Tibial nerve (tissue), 4 donors: ENCODE data around the gene CDH13.

ENCODE experiments used
- EP300 ChIP-seq, 2 donors: sonication (generic); formaldehyde crosslinking; IDR thresholded peaks; one replicate each; pipeline ENCODE4 v1.6.1; 2017; ENCODE audit warnings: antibody characterized with exemption in 2 of 2, mild to moderate bottlenecking in 1 of 2
- POLR2A ChIP-seq, 2 donors: fragments of 450-650 bp; IDR thresholded peaks; one replicate each; pipeline ENCODE4 v1.6.1; 2017; ENCODE audit warnings: antibody characterized with exemption in 2 of 2, mild to moderate bottlenecking in 2 of 2, moderate library complexity in 2 of 2
- TF ChIP-seq, protein P1 (sequence below), 5 experiments: fragments of 200-600 bp in 3 of 5; fragments of 450-650 bp in 2 of 5; sonication (generic) in 3 of 5; IDR thresholded peaks; one replicate each; pipeline ENCODE4 v1.5.1; 2016 to 2019; ENCODE audit warnings: antibody characterized with exemption in 5 of 5, mild to moderate bottlenecking in 3 of 5, moderate library complexity in 2 of 5

DNA sequence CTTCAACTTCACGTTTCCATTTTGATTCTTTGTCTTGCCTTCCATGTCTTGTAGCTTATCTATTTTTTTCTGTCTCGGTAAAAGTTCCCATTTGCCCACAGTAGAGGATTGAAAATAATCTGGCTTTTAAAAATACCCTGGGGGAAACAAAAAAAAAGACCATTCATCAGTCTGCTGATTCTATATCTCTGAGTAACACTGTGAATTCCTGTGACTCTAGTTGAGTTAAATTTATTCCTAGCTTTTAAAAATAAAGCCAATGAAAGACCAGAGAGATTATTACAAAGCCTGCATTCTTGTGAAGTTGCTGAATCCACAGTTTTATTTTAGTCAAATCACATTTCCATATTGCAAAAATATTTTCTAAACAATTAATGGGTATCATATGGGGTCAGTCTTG is 532.3 kb downstream of the CDH13 start:
- TF ChIP-seq POLR2A (IDR thresholded peaks at IDR 0.05) (no peak), EP300 (IDR thresholded peaks at IDR 0.05) (no peak)
- TF ChIP-seq, protein P1, sequence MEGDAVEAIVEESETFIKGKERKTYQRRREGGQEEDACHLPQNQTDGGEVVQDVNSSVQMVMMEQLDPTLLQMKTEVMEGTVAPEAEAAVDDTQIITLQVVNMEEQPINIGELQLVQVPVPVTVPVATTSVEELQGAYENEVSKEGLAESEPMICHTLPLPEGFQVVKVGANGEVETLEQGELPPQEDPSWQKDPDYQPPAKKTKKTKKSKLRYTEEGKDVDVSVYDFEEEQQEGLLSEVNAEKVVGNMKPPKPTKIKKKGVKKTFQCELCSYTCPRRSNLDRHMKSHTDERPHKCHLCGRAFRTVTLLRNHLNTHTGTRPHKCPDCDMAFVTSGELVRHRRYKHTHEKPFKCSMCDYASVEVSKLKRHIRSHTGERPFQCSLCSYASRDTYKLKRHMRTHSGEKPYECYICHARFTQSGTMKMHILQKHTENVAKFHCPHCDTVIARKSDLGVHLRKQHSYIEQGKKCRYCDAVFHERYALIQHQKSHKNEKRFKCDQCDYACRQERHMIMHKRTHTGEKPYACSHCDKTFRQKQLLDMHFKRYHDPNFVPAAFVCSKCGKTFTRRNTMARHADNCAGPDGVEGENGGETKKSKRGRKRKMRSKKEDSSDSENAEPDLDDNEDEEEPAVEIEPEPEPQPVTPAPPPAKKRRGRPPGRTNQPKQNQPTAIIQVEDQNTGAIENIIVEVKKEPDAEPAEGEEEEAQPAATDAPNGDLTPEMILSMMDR (IDR thresholded peaks at IDR 0.05) = no peak
